ENCODE measurements around the gene AP3M1. TPM values are rescaled to one million over a fixed set of nuclear protein-coding genes. Genes with fewer than 3 reads are reported as not detected.

AP3M1 gene
- total RNA-seq, 1 experiment from 2014 or later: 56.7 TPM

GRCh38 chr10:74163319-74164068, 12.9 kb upstream of the AP3M1 start:
- Histone ChIP-seq H3K4me3 (ENCODE audit: low read depth, low read length) (no peak overlapping the region), H3K9me3 (no peaks in the 10 kb centered on the region), H3K27me3 (replicated peaks; ENCODE audit: control insufficient read depth, insufficient read depth, low read length) (no peaks in the 10 kb centered on the region), H3K4me1 (peaks cover 42% of the 10 kb centered on the region), H3K36me3 (ENCODE audit: control insufficient read depth, insufficient read depth, low read length) (no peaks in the 10 kb centered on the region)
- no peaks in the 10 kb centered on the region for H3K36me3 Mint-ChIP-seq (ENCODE audit: insufficient read depth, unreplicated experiment)
- ChIA-PET POLR2A (no interaction called here), CTCF (interaction anchor here (1.2 kb wide), 1 partner anchor 11 kb away, joined by 4 read pairs; no protein-coding TSS in a partner anchor)
- BruUV-seq (replicated peaks): no TSS peak
- H3K9me3 Mint-ChIP-seq (ENCODE audit: unreplicated experiment): no peaks in the 10 kb centered on the region
- TF ChIP-seq CTCF (IDR thresholded peaks at IDR 0.05; ENCODE audit: insufficient read depth in 1 of 2, low read depth in 1 of 2, low read length in 1 of 2, severe bottlenecking in 1 of 2, unreplicated experiment in 1 of 2): no peak
- DNase-seq: no peak
- no peak overlapping the region for H3K4me3 Mint-ChIP-seq (ENCODE audit: unreplicated experiment)
- peak overlapping the region; percentile 32 for H3K27ac Mint-ChIP-seq (ENCODE audit: unreplicated experiment)
- no peaks in the 10 kb centered on the region for H3K27me3 Mint-ChIP-seq (ENCODE audit: insufficient read depth, unreplicated experiment)
- intact Hi-C loops (cut with micrococcal nuclease; ENCODE audit: unreplicated experiment): loop anchor here (1.0 kb wide), 1 partner anchor 12 kb away; the partner anchor contains the start of gene ADK
- H3K4me1 Mint-ChIP-seq (ENCODE audit: low read depth, unreplicated experiment): peaks cover 19% of the 10 kb centered on the region

- H3K9me3 ChIP-seq: no peaks in the 10 kb centered on the region
- H3K27me3 ChIP-seq (replicated peaks; ENCODE audit: control insufficient read depth, insufficient read depth, low read length): no peaks in the 10 kb centered on the region
- H3K4me3 ChIP-seq (ENCODE audit: low read depth, low read length): no peak overlapping the region
- Mint-ChIP-seq H3K27me3 (ENCODE audit: insufficient read depth, unreplicated experiment) (no peaks in the 10 kb centered on the region), H3K27ac (ENCODE audit: unreplicated experiment) (no peak overlapping the region), H3K4me3 (ENCODE audit: unreplicated experiment) (no peak overlapping the region), H3K36me3 (ENCODE audit: insufficient read depth, unreplicated experiment) (peaks cover 12% of the 10 kb centered on the region), H3K9me3 (ENCODE audit: unreplicated experiment) (no peaks in the 10 kb centered on the region), H3K4me1 (ENCODE audit: low read depth, unreplicated experiment) (peaks cover 23% of the 10 kb centered on the region)
- no peaks in the 10 kb centered on the region for H3K36me3 ChIP-seq (ENCODE audit: control insufficient read depth, insufficient read depth, low read length)
- ChIA-PET CTCF (no interaction called here), POLR2A (no interaction called here)
- no peak for DNase-seq
- intact Hi-C loops (cut with micrococcal nuclease; ENCODE audit: unreplicated experiment): no loop called here
- BruUV-seq (replicated peaks): no TSS peak
- TF ChIP-seq CTCF (IDR thresholded peaks at IDR 0.05; ENCODE audit: insufficient read depth in 1 of 2, low read depth in 1 of 2, low read length in 1 of 2, severe bottlenecking in 1 of 2, unreplicated experiment in 1 of 2): no peak
- peaks cover 24% of the 10 kb centered on the region for H3K4me1 ChIP-seq
These were observed 9.4 kb upstream of the AP3M1 start for GRCh38 chr10:74160013-74160412.

- Histone ChIP-seq H3K27me3 (replicated peaks; ENCODE audit: control insufficient read depth, insufficient read depth, low read length) (no peaks in the 10 kb centered on the region), H3K9me3 (no peaks in the 10 kb centered on the region), H3K4me3 (ENCODE audit: low read depth, low read length) (no peak overlapping the region), H3K4me1 (peaks cover 19% of the 10 kb centered on the region), H3K36me3 (ENCODE audit: control insufficient read depth, insufficient read depth, low read length) (no peaks in the 10 kb centered on the region)
- no peak for TF ChIP-seq CTCF (IDR thresholded peaks at IDR 0.05; ENCODE audit: insufficient read depth in 1 of 2, low read depth in 1 of 2, low read length in 1 of 2, severe bottlenecking in 1 of 2, unreplicated experiment in 1 of 2)
- POLR2A ChIA-PET: interaction anchor here (1.2 kb wide), 1 partner anchor 19 kb away, joined by 3 read pairs; no protein-coding TSS in a partner anchor
- H3K4me1 Mint-ChIP-seq (ENCODE audit: low read depth, unreplicated experiment): peaks cover 38% of the 10 kb centered on the region
- no peak for DNase-seq
- no peaks in the 10 kb centered on the region for H3K9me3 Mint-ChIP-seq (ENCODE audit: unreplicated experiment)
- H3K27ac Mint-ChIP-seq (ENCODE audit: unreplicated experiment): no peak overlapping the region
- BruUV-seq (replicated peaks): no TSS peak
- no peak overlapping the region for H3K4me3 Mint-ChIP-seq (ENCODE audit: unreplicated experiment)
- intact Hi-C loops (cut with micrococcal nuclease; ENCODE audit: unreplicated experiment): no loop called here
- peaks cover 12% of the 10 kb centered on the region for H3K36me3 Mint-ChIP-seq (ENCODE audit: insufficient read depth, unreplicated experiment)
- CTCF ChIA-PET: no interaction called here
- no peaks in the 10 kb centered on the region for H3K27me3 Mint-ChIP-seq (ENCODE audit: insufficient read depth, unreplicated experiment)
These were observed 6.3 kb upstream of the AP3M1 start for GRCh38 chr10:74156919-74157289.

All from Caco-2 (cell line).